ENCODE data around the gene PLAAT5.
A peak's percentile ranks its signal among the peaks of the same experiment; 100 is the strongest.

Gene PLAAT5

GRCh38 chr11:63491636-63492372, 837 bp upstream of the PLAAT5 start:
- ChIA-PET CTCF (interaction anchor here (3.0 to 6.0 kb wide), 3 partner anchors 12 to 46 kb away, joined by 11 to 40 read pairs (median 36); partner anchors contain the start of genes LGALS12 and PLAAT4), POLR2A (interaction anchor here (1.5 kb wide), 1 partner anchor 14 kb away, joined by 6 read pairs; the partner anchor contains the start of gene LGALS12)
- Histone ChIP-seq H3K27me3 (replicated peaks in 2 of 5; ENCODE audit: control insufficient read depth in 4 of 5, insufficient read depth in 5 of 5, low read length in 4 of 5) (peaks cover 0 to 20% (median 13%) of the 10 kb centered on the region in 5 experiments), H3K9me3 (ENCODE audit: control extremely low read depth in 1 of 5, control insufficient read depth in 4 of 5, insufficient read depth in 2 of 5, low read depth in 1 of 5, low read length in 4 of 5) (peaks cover 0 to 8% (median 0%) of the 10 kb centered on the region in 5 experiments), H3K36me3 (ENCODE audit: control insufficient read depth in 4 of 4, insufficient read depth in 4 of 4, low read length in 3 of 4) (no peaks in the 10 kb centered on the region), H3K27ac (ENCODE audit: insufficient read depth in 1 of 2, low read depth in 1 of 2, low read length in 2 of 2, poor library complexity in 1 of 2, severe bottlenecking in 2 of 2) (peak overlapping the region in 1 of 2 experiments; percentile 35), H3K4me1 (ENCODE audit: control extremely low read depth in 1 of 4, control insufficient read depth in 4 of 4, insufficient read depth in 4 of 4, low read length in 3 of 4) (peaks cover 11 to 25% (median 16%) of the 10 kb centered on the region in 4 experiments), H3K4me3 (ENCODE audit: control insufficient read depth in 1 of 7, extremely low read depth in 1 of 7, insufficient read depth in 4 of 7, low read depth in 2 of 7, low read length in 6 of 7) (peak overlapping the region in 6 of 7 experiments; percentile 47 to 78 (median 68))
- WGBS (ENCODE audit: insufficient coverage): 58% methylated on average over 7 of the region's 11 CpGs
- DNase-seq: peak; percentile 54 to 73 (median 72)

- WGBS (ENCODE audit: insufficient coverage): under 1% methylated on average over 12 of the region's 13 CpGs
Observed at GRCh38 chr11:63491240-63491587, 247 bp upstream of the PLAAT5 start.

GRCh38 chr11:63489879-63490278, 1.1 kb downstream of the PLAAT5 start:
- 38% methylated on average over 2 of the region's 3 CpGs for WGBS (ENCODE audit: insufficient coverage)
- Histone ChIP-seq H3K36me3 (ENCODE audit: control insufficient read depth in 4 of 4, insufficient read depth in 4 of 4, low read length in 3 of 4) (no peaks in the 10 kb centered on the region), H3K9me3 (ENCODE audit: control extremely low read depth in 1 of 5, control insufficient read depth in 4 of 5, insufficient read depth in 2 of 5, low read depth in 1 of 5, low read length in 4 of 5) (peaks cover 2 to 18% (median 3%) of the 10 kb centered on the region in 5 experiments), H3K27ac (ENCODE audit: insufficient read depth in 1 of 2, low read depth in 1 of 2, low read length in 2 of 2, poor library complexity in 1 of 2, severe bottlenecking in 2 of 2) (no peak overlapping the region), H3K4me3 (ENCODE audit: control insufficient read depth in 1 of 7, extremely low read depth in 1 of 7, insufficient read depth in 4 of 7, low read depth in 2 of 7, low read length in 6 of 7) (peak overlapping the region in 1 of 7 experiments; percentile 5), H3K27me3 (replicated peaks in 2 of 5; ENCODE audit: control insufficient read depth in 4 of 5, insufficient read depth in 5 of 5, low read length in 4 of 5) (peaks cover 0 to 20% (median 13%) of the 10 kb centered on the region in 5 experiments), H3K4me1 (ENCODE audit: control extremely low read depth in 1 of 4, control insufficient read depth in 4 of 4, insufficient read depth in 4 of 4, low read length in 3 of 4) (peaks cover 11 to 25% (median 16%) of the 10 kb centered on the region in 4 experiments)
- ChIA-PET CTCF (interaction anchor here (1.1 to 6.0 kb wide), 7 partner anchors 10 to 149 kb away, joined by 3 to 40 read pairs (median 5); partner anchors contain the start of genes LGALS12 and PLAAT4), POLR2A (no interaction called here)
- DNase-seq: peak in 2 of 3 donors; percentile 54 to 63

More at GRCh38 chr11:63491240-63491587, 247 bp upstream of the PLAAT5 start:
- Histone ChIP-seq H3K36me3 (ENCODE audit: control insufficient read depth in 4 of 4, insufficient read depth in 4 of 4, low read length in 3 of 4) (no peaks in the 10 kb centered on the region), H3K27ac (ENCODE audit: insufficient read depth in 1 of 2, low read depth in 1 of 2, low read length in 2 of 2, poor library complexity in 1 of 2, severe bottlenecking in 2 of 2) (no peak overlapping the region), H3K27me3 (replicated peaks in 2 of 5; ENCODE audit: control insufficient read depth in 4 of 5, insufficient read depth in 5 of 5, low read length in 4 of 5) (peaks cover 0 to 20% (median 13%) of the 10 kb centered on the region in 5 experiments), H3K9me3 (ENCODE audit: control extremely low read depth in 1 of 5, control insufficient read depth in 4 of 5, insufficient read depth in 2 of 5, low read depth in 1 of 5, low read length in 4 of 5) (peaks cover 0 to 9% (median 2%) of the 10 kb centered on the region in 5 experiments), H3K4me3 (ENCODE audit: control insufficient read depth in 1 of 7, extremely low read depth in 1 of 7, insufficient read depth in 4 of 7, low read depth in 2 of 7, low read length in 6 of 7) (peak overlapping the region; percentile 36 to 78 (median 65)), H3K4me1 (ENCODE audit: control extremely low read depth in 1 of 4, control insufficient read depth in 4 of 4, insufficient read depth in 4 of 4, low read length in 3 of 4) (peaks cover 11 to 25% (median 16%) of the 10 kb centered on the region in 4 experiments)
- CTCF ChIA-PET: interaction anchor here (2.3 to 6.0 kb wide), 4 partner anchors 9 to 46 kb away, joined by 5 to 40 read pairs (median 24); partner anchors contain the start of genes LGALS12 and PLAAT4
- no peak for DNase-seq
- POLR2A ChIA-PET: interaction anchor here (1.5 kb wide), 1 partner anchor 15 kb away, joined by 6 read pairs; the partner anchor contains the start of gene LGALS12

GRCh38 chr11:63488789-63489188, 2.2 kb downstream of the PLAAT5 start:
- no peak for DNase-seq
- Histone ChIP-seq H3K36me3 (ENCODE audit: control insufficient read depth in 4 of 4, insufficient read depth in 4 of 4, low read length in 3 of 4) (no peaks in the 10 kb centered on the region), H3K27ac (ENCODE audit: insufficient read depth in 1 of 2, low read depth in 1 of 2, low read length in 2 of 2, poor library complexity in 1 of 2, severe bottlenecking in 2 of 2) (no peak overlapping the region), H3K27me3 (replicated peaks in 2 of 5; ENCODE audit: control insufficient read depth in 4 of 5, insufficient read depth in 5 of 5, low read length in 4 of 5) (peaks cover 0 to 20% (median 13%) of the 10 kb centered on the region in 5 experiments), H3K9me3 (ENCODE audit: control extremely low read depth in 1 of 5, control insufficient read depth in 4 of 5, insufficient read depth in 2 of 5, low read depth in 1 of 5, low read length in 4 of 5) (peaks cover 2 to 18% (median 3%) of the 10 kb centered on the region in 5 experiments), H3K4me1 (ENCODE audit: control extremely low read depth in 1 of 4, control insufficient read depth in 4 of 4, insufficient read depth in 4 of 4, low read length in 3 of 4) (peaks cover 11 to 25% (median 16%) of the 10 kb centered on the region in 4 experiments), H3K4me3 (ENCODE audit: control insufficient read depth in 1 of 7, extremely low read depth in 1 of 7, insufficient read depth in 4 of 7, low read depth in 2 of 7, low read length in 6 of 7) (no peak overlapping the region)
- 80% methylated on average over 1 of the region's 1 CpG for WGBS (ENCODE audit: insufficient coverage)
- ChIA-PET CTCF (interaction anchor here (3.0 to 6.0 kb wide), 3 partner anchors 9 to 49 kb away, joined by 11 to 40 read pairs (median 36); partner anchors contain the start of genes LGALS12 and PLAAT4), POLR2A (no interaction called here)

- Histone ChIP-seq H3K36me3 (ENCODE audit: control insufficient read depth in 4 of 4, insufficient read depth in 4 of 4, low read length in 3 of 4) (no peaks in the 10 kb centered on the region), H3K9me3 (ENCODE audit: control extremely low read depth in 1 of 5, control insufficient read depth in 4 of 5, insufficient read depth in 2 of 5, low read depth in 1 of 5, low read length in 4 of 5) (peaks cover 0 to 23% (median 2%) of the 10 kb centered on the region in 5 experiments), H3K27ac (ENCODE audit: insufficient read depth in 1 of 2, low read depth in 1 of 2, low read length in 2 of 2, poor library complexity in 1 of 2, severe bottlenecking in 2 of 2) (no peak overlapping the region), H3K27me3 (replicated peaks in 2 of 5; ENCODE audit: control insufficient read depth in 4 of 5, insufficient read depth in 5 of 5, low read length in 4 of 5) (peaks cover 0 to 13% (median 8%) of the 10 kb centered on the region in 5 experiments), H3K4me1 (ENCODE audit: control extremely low read depth in 1 of 4, control insufficient read depth in 4 of 4, insufficient read depth in 4 of 4, low read length in 3 of 4) (peaks cover 0 to 10% (median 3%) of the 10 kb centered on the region in 4 experiments), H3K4me3 (ENCODE audit: control insufficient read depth in 1 of 7, extremely low read depth in 1 of 7, insufficient read depth in 4 of 7, low read depth in 2 of 7, low read length in 6 of 7) (no peak overlapping the region)
- ChIA-PET POLR2A (no interaction called here), CTCF (interaction anchor here (1.0 kb wide), 1 partner anchor 150 kb away, joined by 4 read pairs; no protein-coding TSS in a partner anchor)
- no peak for DNase-seq
- no CpG with 5 or more reads among the region's 3 CpGs for WGBS (ENCODE audit: insufficient coverage)
Observed at GRCh38 chr11:63485777-63486176, 5.2 kb downstream of the PLAAT5 start.

GRCh38 chr11:63480039-63480438, 10.9 kb downstream of the PLAAT5 start:
- no peak overlapping the region for H3K27ac ChIP-seq (ENCODE audit: insufficient read depth in 1 of 2, low read depth in 1 of 2, low read length in 2 of 2, poor library complexity in 1 of 2, severe bottlenecking in 2 of 2)
- CTCF ChIA-PET: interaction anchor here (0.8 to 7.1 kb wide), 23 partner anchors 10 to 259 kb away, joined by 3 to 140 read pairs (median 6); partner anchors contain the start of genes LGALS12, PLAAT4 and PLAAT5
- WGBS (ENCODE audit: insufficient coverage): 87% methylated on average over 3 of the region's 6 CpGs
- POLR2A ChIA-PET: interaction anchor here (1.3 kb wide), 1 partner anchor 26 kb away, joined by 5 read pairs; the partner anchor contains the start of gene LGALS12
- peaks cover 0 to 7% (median 0%) of the 10 kb centered on the region in 5 experiments for H3K27me3 ChIP-seq (replicated peaks in 2 of 5; ENCODE audit: control insufficient read depth in 4 of 5, insufficient read depth in 5 of 5, low read length in 4 of 5)
- no peaks in the 10 kb centered on the region for H3K36me3 ChIP-seq (ENCODE audit: control insufficient read depth in 4 of 4, insufficient read depth in 4 of 4, low read length in 3 of 4)
- DNase-seq: no peak
- peaks cover 0 to 16% (median 2%) of the 10 kb centered on the region in 5 experiments for H3K9me3 ChIP-seq (ENCODE audit: control extremely low read depth in 1 of 5, control insufficient read depth in 4 of 5, insufficient read depth in 2 of 5, low read depth in 1 of 5, low read length in 4 of 5)
- no peak overlapping the region for H3K4me3 ChIP-seq (ENCODE audit: control insufficient read depth in 1 of 7, extremely low read depth in 1 of 7, insufficient read depth in 4 of 7, low read depth in 2 of 7, low read length in 6 of 7)
- peaks cover 0 to 1% (median 0%) of the 10 kb centered on the region in 4 experiments for H3K4me1 ChIP-seq (ENCODE audit: control extremely low read depth in 1 of 4, control insufficient read depth in 4 of 4, insufficient read depth in 4 of 4, low read length in 3 of 4)
